NT2/D1 (cell line): ENCODE data around the gene GORASP1.

Source experiments
- SUZ12 ChIP-seq: IDR thresholded peaks from 2 replicates; pipeline ENCODE4 v1.6.1; 2011; ENCODE audit not compliant: insufficient read length, insufficient read depth; ENCODE audit errors: extremely low read depth
- YY1 ChIP-seq: IDR thresholded peaks from 2 replicates; pipeline ENCODE4 v1.6.1; 2011; ENCODE audit not compliant: insufficient read length, insufficient read depth
- ZNF274 ChIP-seq: IDR thresholded peaks from 2 replicates; pipeline ENCODE4 v1.6.1; 2011; ENCODE audit warnings: mild to moderate bottlenecking, low read depth, low read length

DNA sequence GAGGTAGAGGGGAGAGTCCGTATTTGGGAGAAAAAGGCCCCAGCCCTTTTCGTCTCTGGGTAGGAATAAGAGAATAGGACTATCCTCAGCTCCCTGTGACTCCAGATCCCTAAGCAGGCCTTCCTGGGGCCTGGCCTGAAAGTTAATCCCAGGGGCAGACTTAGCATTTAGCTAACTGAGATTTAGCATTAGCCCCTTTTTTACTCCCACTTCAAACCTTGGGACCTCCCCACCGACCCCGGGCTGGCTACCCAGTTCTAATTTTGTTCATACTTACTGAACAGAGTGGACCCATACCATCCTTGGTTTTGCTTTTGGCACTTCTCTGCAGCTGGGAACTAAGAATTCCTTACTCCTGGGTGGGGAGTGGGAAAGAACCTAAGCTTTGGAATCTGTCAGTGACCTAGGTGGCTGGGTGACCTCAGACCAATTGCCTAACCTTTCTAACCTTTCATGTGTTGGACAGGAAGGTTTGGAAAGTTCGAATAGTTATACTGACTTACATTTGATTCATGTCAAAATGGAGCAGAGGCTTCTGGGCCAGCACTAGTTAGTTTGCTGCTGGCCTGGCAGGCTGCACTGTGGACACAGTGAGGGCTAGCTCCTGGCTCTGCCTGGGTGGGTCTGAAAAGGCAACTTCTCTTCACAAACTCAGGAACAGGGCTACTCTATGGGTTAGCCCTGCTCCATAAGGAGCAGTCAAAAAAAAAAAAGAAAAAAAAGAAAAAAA, 11.7 kb upstream of the GORASP1 start:
- TF ChIP-seq ZNF274 (no peak), YY1 (no peak), SUZ12 (no peak)
